Measurements from ENCODE around the gene SYT3. TPM values are rescaled to one million over a fixed set of nuclear protein-coding genes. Genes with fewer than 3 reads are reported as not detected.

The SYT3 gene
- total and polyA plus RNA-seq, 2 experiments from 2014 or later, result 1.9 to 4.3 TPM

- no peak for TF ChIP-seq CTCF (IDR thresholded peaks at IDR 0.05; ENCODE audit: low read depth, low read length)
- no peak for DNase-seq (ENCODE audit: low read depth in 1 of 2, low spot score in 1 of 2)
- H3K9me3 ChIP-seq (ENCODE audit: low read depth), result no peaks in the 10 kb centered on the region
- H3K36me3 ChIP-seq, result no peaks in the 10 kb centered on the region
- peaks cover 54% of the 10 kb centered on the region for H3K27me3 ChIP-seq
- no peak overlapping the region for H3K27ac ChIP-seq
- H3K4me1 ChIP-seq (ENCODE audit: low read depth), result no peaks in the 10 kb centered on the region
- no peak overlapping the region for H3K4me3 ChIP-seq
These were observed 26.9 kb upstream of the SYT3 start for GRCh38 chr19:50666346-50667176.

GRCh38 chr19:50664204-50664603, 24.5 kb upstream of the SYT3 start:
- TF ChIP-seq CTCF (IDR thresholded peaks at IDR 0.05; ENCODE audit: low read depth, low read length), result no peak
- peaks cover 8% of the 10 kb centered on the region for H3K4me1 ChIP-seq (ENCODE audit: low read depth)
- H3K27ac ChIP-seq, result no peak overlapping the region
- H3K9me3 ChIP-seq (ENCODE audit: low read depth), result no peaks in the 10 kb centered on the region
- H3K27me3 ChIP-seq, result peaks cover 33% of the 10 kb centered on the region
- DNase-seq (ENCODE audit: low read depth in 1 of 2, low spot score in 1 of 2), result no peak
- H3K4me3 ChIP-seq, result no peak overlapping the region
- no peaks in the 10 kb centered on the region for H3K36me3 ChIP-seq

DNA sequence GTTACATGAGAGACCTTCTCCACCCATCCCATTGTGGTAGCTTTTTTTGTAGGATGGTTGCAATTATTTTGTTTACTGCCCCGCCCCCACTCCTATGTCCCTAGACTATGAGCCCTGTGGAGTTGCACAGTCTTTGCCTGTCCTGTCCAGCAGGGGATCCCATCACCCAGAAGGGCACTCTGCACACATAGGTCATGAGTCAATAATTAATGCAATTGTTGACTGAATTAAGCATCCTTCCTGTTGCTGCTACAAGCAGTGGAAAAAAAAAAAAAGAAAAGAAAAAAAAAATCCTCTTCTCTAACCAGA, 23.8 kb upstream of the SYT3 start:
- no peak overlapping the region for H3K4me3 ChIP-seq
- no peaks in the 10 kb centered on the region for H3K9me3 ChIP-seq (ENCODE audit: low read depth)
- H3K36me3 ChIP-seq, result no peaks in the 10 kb centered on the region
- peaks cover 8% of the 10 kb centered on the region for H3K4me1 ChIP-seq (ENCODE audit: low read depth)
- H3K27me3 ChIP-seq, result peaks cover 26% of the 10 kb centered on the region
- no peak for TF ChIP-seq CTCF (IDR thresholded peaks at IDR 0.05; ENCODE audit: low read depth, low read length)
- H3K27ac ChIP-seq, result no peak overlapping the region
- DNase-seq (ENCODE audit: low read depth in 1 of 2, low spot score in 1 of 2), result peak in 1 of 2 donors; percentile 32

GRCh38 chr19:50662651-50663481, 23.2 kb upstream of the SYT3 start:
- no peak for DNase-seq (ENCODE audit: low read depth in 1 of 2, low spot score in 1 of 2)
- peaks cover 8% of the 10 kb centered on the region for H3K4me1 ChIP-seq (ENCODE audit: low read depth)
- H3K4me3 ChIP-seq, result no peak overlapping the region
- no peaks in the 10 kb centered on the region for H3K9me3 ChIP-seq (ENCODE audit: low read depth)
- H3K36me3 ChIP-seq, result no peaks in the 10 kb centered on the region
- H3K27me3 ChIP-seq, result peaks cover 20% of the 10 kb centered on the region
- no peak for TF ChIP-seq CTCF (IDR thresholded peaks at IDR 0.05; ENCODE audit: low read depth, low read length)
- no peak overlapping the region for H3K27ac ChIP-seq

GRCh38 chr19:50661766-50662650, 22.3 kb upstream of the SYT3 start:
- no peak overlapping the region for H3K4me3 ChIP-seq
- no peaks in the 10 kb centered on the region for H3K36me3 ChIP-seq
- H3K27ac ChIP-seq, result no peak overlapping the region
- peaks cover 11% of the 10 kb centered on the region for H3K27me3 ChIP-seq
- no peak for DNase-seq (ENCODE audit: low read depth in 1 of 2, low spot score in 1 of 2)
- H3K4me1 ChIP-seq (ENCODE audit: low read depth), result peaks cover 8% of the 10 kb centered on the region
- H3K9me3 ChIP-seq (ENCODE audit: low read depth), result no peaks in the 10 kb centered on the region
- TF ChIP-seq CTCF (IDR thresholded peaks at IDR 0.05; ENCODE audit: low read depth, low read length), result no peak
